Measurements from ENCODE around the gene ANKRD31.
"Not testable (repeated sequence)": the region's sequence is repeated elsewhere in the genome, so short reads cannot be mapped to it uniquely, and the experiment has no call there.

ANKRD31 gene

GRCh38 chr5:75225506-75225905 is 11.2 kb downstream of the ANKRD31 start:
- TF ChIP-seq ZFX (IDR thresholded peaks at IDR 0.05; ENCODE audit: borderline replicate concordance) = no peak
- TF ChIP-seq CTCF (IDR thresholded peaks at IDR 0.05) = no peak
- H3K27ac ChIP-seq = no peak overlapping the region

- not testable (repeated sequence) for H3K27ac ChIP-seq
Measured at GRCh38 chr5:75220787-75221186, 15.9 kb downstream of the ANKRD31 start.

- H3K27ac ChIP-seq = no peak overlapping the region
- TF ChIP-seq CTCF (IDR thresholded peaks at IDR 0.05) = no peak
- no peak for TF ChIP-seq ZFX (IDR thresholded peaks at IDR 0.05; ENCODE audit: borderline replicate concordance)
Measured at GRCh38 chr5:75214928-75215327, 21.8 kb downstream of the ANKRD31 start.

GRCh38 chr5:75214409-75214808 is 22.3 kb downstream of the ANKRD31 start:
- TF ChIP-seq ZFX (IDR thresholded peaks at IDR 0.05; ENCODE audit: borderline replicate concordance) (no peak), CTCF (IDR thresholded peaks at IDR 0.05) (no peak)
- no peak overlapping the region for H3K27ac ChIP-seq

GRCh38 chr5:75203604-75204003 is 33.1 kb downstream of the ANKRD31 start:
- H3K27ac ChIP-seq = no peak overlapping the region
- TF ChIP-seq CTCF (IDR thresholded peaks at IDR 0.05) (no peak), ZFX (IDR thresholded peaks at IDR 0.05; ENCODE audit: borderline replicate concordance) (no peak)

- no peak for TF ChIP-seq CTCF (IDR thresholded peaks at IDR 0.05)
- TF ChIP-seq ZFX (IDR thresholded peaks at IDR 0.05; ENCODE audit: borderline replicate concordance) = no peak
Measured at GRCh38 chr5:75202935-75203334, 33.7 kb downstream of the ANKRD31 start.

GRCh38 chr5:75200776-75201175 is 35.9 kb downstream of the ANKRD31 start:
- H3K27ac ChIP-seq = no peak overlapping the region
- TF ChIP-seq ZFX (IDR thresholded peaks at IDR 0.05; ENCODE audit: borderline replicate concordance) (no peak), CTCF (IDR thresholded peaks at IDR 0.05) (no peak)

More at GRCh38 chr5:75202935-75203334, 33.7 kb downstream of the ANKRD31 start:
- no peak overlapping the region for H3K27ac ChIP-seq

GRCh38 chr5:75199946-75200345 is 36.7 kb downstream of the ANKRD31 start:
- TF ChIP-seq CTCF (IDR thresholded peaks at IDR 0.05) (no peak), ZFX (IDR thresholded peaks at IDR 0.05; ENCODE audit: borderline replicate concordance) (no peak)
- H3K27ac ChIP-seq = no peak overlapping the region
